SK-N-SH treated with all-trans-retinoic acid at 6 μM for 48 hours (cell line): ENCODE results near the gene MRPL21.

ENCODE experiments used
- ATAC-seq: fragments of 200-7000 bp; cut with Tn5 transposase; 3 replicates; pipeline ENCODE4 v1.9.1; 2020; ENCODE audit warnings: mild to moderate bottlenecking, moderate library complexity
- ARNTL ChIP-seq: fragments of 450-650 bp; formaldehyde crosslinking; IDR thresholded peaks from 2 replicates; pipeline ENCODE4 v1.5.0; 2020; ENCODE audit warnings: low read depth, mild to moderate bottlenecking, moderate library complexity, borderline replicate concordance
- BACH2 ChIP-seq: fragments of 250-450 bp; sonication (Bioruptor Pico); IDR thresholded peaks from 2 replicates; pipeline ENCODE4 v1.9.0; 2021; ENCODE audit warnings: mild to moderate bottlenecking, borderline replicate concordance
- CSDC2 ChIP-seq: fragments of 250-450 bp; sonication (Bioruptor Pico); IDR thresholded peaks from 2 replicates; pipeline ENCODE4 v1.5.0; 2020; ENCODE audit warnings: mild to moderate bottlenecking, moderate library complexity
- ESRRG ChIP-seq: fragments of 250-450 bp; sonication (Bioruptor Pico); IDR thresholded peaks from 2 replicates; pipeline ENCODE4 v1.6.1; 2021; ENCODE audit warnings: mild to moderate bottlenecking
- GLIS3 ChIP-seq: fragments of 250-450 bp; sonication (Bioruptor Pico); IDR thresholded peaks from 2 replicates; pipeline ENCODE4 v1.5.0; 2020; ENCODE audit warnings: mild to moderate bottlenecking, moderate library complexity
- ISL1 ChIP-seq: fragments of 250-450 bp; sonication (Bioruptor Pico); IDR thresholded peaks from 2 replicates; pipeline ENCODE4 v2.1.2; 2022; ENCODE audit warnings: mild to moderate bottlenecking, moderate library complexity
- OSR1 ChIP-seq: fragments of 250-450 bp; sonication (Bioruptor Pico); IDR thresholded peaks from 2 replicates; pipeline ENCODE4 v1.8.0; 2022; ENCODE audit warnings: moderate library complexity, mild to moderate bottlenecking, inconsistent platforms
- PPARA ChIP-seq: fragments of 250-450 bp; sonication (Bioruptor Pico); IDR thresholded peaks from 2 replicates; pipeline ENCODE4 v1.5.0; 2020; ENCODE audit warnings: mild to moderate bottlenecking, borderline replicate concordance
- RARB ChIP-seq: fragments of 250-450 bp; sonication (Bioruptor Pico); IDR thresholded peaks from 2 replicates; pipeline ENCODE4 v1.8.0; 2021; ENCODE audit warnings: mild to moderate bottlenecking, moderate library complexity
- SNAI2 ChIP-seq: fragments of 250-450 bp; sonication (Bioruptor Pico); IDR thresholded peaks from 2 replicates; pipeline ENCODE4 v1.5.0; 2020; ENCODE audit warnings: mild to moderate bottlenecking, moderate library complexity
- TCF4 ChIP-seq: fragments of 250-450 bp; sonication (Bioruptor Pico); IDR thresholded peaks from 2 replicates; pipeline ENCODE4 v1.8.0; 2021; ENCODE audit warnings: mild to moderate bottlenecking, moderate library complexity, borderline replicate concordance
- ZC3H10 ChIP-seq: fragments of 250-450 bp; sonication (Bioruptor Pico); IDR thresholded peaks from 2 replicates; pipeline ENCODE4 v1.5.1; 2021; ENCODE audit warnings: mild to moderate bottlenecking, moderate library complexity
- ZFP3 ChIP-seq: fragments of 250-450 bp; sonication (Bioruptor Pico); IDR thresholded peaks from 2 replicates; pipeline ENCODE4 v1.5.0; 2020; ENCODE audit warnings: mild to moderate bottlenecking, moderate library complexity
- ZFP30 ChIP-seq: fragments of 450-650 bp; formaldehyde crosslinking; IDR thresholded peaks from 2 replicates; pipeline ENCODE4 v1.5.0; 2022; ENCODE audit warnings: mild to moderate bottlenecking, moderate library complexity
- ZNF565 ChIP-seq: fragments of 450-650 bp; formaldehyde crosslinking; conservative IDR thresholded peaks from 2 replicates; pipeline ENCODE4 v1.5.0; 2020; ENCODE audit warnings: low read depth, mild to moderate bottlenecking, moderate library complexity
- ZNF70 ChIP-seq: fragments of 450-650 bp; formaldehyde crosslinking; IDR thresholded peaks from 2 replicates; pipeline ENCODE4 v1.5.0; 2020; ENCODE audit warnings: mild to moderate bottlenecking, moderate library complexity
- ZNF8 ChIP-seq: fragments of 450-650 bp; formaldehyde crosslinking; IDR thresholded peaks from 2 replicates; pipeline ENCODE4 v1.5.0; 2020; ENCODE audit warnings: mild to moderate bottlenecking, moderate library complexity
- TF ChIP-seq, protein P1 (sequence below): fragments of 250-450 bp; sonication (Bioruptor Pico); IDR thresholded peaks from 2 replicates; pipeline ENCODE4 v1.5.1; 2021; ENCODE audit warnings: mild to moderate bottlenecking, moderate library complexity
- TF ChIP-seq, protein P2 (sequence below): fragments of 250-450 bp; sonication (Bioruptor Pico); IDR thresholded peaks from 2 replicates; pipeline ENCODE4 v1.8.0; 2020; ENCODE audit warnings: mild to moderate bottlenecking, moderate library complexity, borderline replicate concordance
- TF ChIP-seq, protein P3 (sequence below): fragments of 250-450 bp; sonication (Bioruptor Pico); IDR thresholded peaks from 2 replicates; pipeline ENCODE4 v1.5.1; 2020; ENCODE audit warnings: low read depth, mild to moderate bottlenecking, moderate library complexity
- TF ChIP-seq, protein P4 (sequence below): fragments of 250-450 bp; sonication (Bioruptor Pico); IDR thresholded peaks from 2 replicates; pipeline ENCODE4 v1.8.0; 2021; ENCODE audit warnings: low read depth, mild to moderate bottlenecking, moderate library complexity, borderline replicate concordance

The MRPL21 gene

DNA sequence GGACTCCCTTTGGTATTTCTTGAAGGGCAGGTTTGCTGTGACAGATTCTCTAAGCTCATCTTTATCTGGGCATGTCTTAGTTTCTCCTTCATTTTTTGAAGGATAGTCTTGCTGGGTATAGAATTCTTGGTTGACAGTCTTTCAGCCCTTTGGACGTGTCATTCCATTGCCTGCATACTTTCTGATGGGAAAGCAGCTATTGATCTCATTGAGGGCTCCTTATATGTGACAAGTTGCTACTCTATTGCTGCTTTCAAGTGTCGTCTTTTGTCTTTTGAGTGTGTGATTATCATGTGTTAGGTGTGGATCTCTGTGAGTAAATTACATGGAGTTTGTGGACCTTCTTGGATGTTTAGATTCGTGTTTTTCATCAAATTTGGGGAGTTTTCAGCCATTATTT, 22.0 kb upstream of the MRPL21 start:
- no peak for TF ChIP-seq PPARA (CRISPR knock-in tag)
- no peak for TF ChIP-seq TCF4 (CRISPR knock-in tag)
- TF ChIP-seq GLIS3 (CRISPR knock-in tag) = no peak
- TF ChIP-seq, protein P1, sequence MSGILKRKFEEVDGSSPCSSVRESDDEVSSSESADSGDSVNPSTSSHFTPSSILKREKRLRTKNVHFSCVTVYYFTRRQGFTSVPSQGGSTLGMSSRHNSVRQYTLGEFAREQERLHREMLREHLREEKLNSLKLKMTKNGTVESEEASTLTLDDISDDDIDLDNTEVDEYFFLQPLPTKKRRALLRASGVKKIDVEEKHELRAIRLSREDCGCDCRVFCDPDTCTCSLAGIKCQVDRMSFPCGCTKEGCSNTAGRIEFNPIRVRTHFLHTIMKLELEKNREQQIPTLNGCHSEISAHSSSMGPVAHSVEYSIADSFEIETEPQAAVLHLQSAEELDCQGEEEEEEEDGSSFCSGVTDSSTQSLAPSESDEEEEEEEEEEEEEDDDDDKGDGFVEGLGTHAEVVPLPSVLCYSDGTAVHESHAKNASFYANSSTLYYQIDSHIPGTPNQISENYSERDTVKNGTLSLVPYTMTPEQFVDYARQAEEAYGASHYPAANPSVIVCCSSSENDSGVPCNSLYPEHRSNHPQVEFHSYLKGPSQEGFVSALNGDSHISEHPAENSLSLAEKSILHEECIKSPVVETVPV = no peak
- TF ChIP-seq RARB (CRISPR knock-in tag) = no peak
- TF ChIP-seq ISL1 (CRISPR knock-in tag) = no peak
- no peak for TF ChIP-seq SNAI2
- TF ChIP-seq ZNF8 = no peak
- no peak for TF ChIP-seq ZC3H10 (CRISPR knock-in tag)
- TF ChIP-seq BACH2 (CRISPR knock-in tag) = no peak
- no peak for TF ChIP-seq ZNF565 (CRISPR knock-in tag)
- no peak for ATAC-seq

DNA sequence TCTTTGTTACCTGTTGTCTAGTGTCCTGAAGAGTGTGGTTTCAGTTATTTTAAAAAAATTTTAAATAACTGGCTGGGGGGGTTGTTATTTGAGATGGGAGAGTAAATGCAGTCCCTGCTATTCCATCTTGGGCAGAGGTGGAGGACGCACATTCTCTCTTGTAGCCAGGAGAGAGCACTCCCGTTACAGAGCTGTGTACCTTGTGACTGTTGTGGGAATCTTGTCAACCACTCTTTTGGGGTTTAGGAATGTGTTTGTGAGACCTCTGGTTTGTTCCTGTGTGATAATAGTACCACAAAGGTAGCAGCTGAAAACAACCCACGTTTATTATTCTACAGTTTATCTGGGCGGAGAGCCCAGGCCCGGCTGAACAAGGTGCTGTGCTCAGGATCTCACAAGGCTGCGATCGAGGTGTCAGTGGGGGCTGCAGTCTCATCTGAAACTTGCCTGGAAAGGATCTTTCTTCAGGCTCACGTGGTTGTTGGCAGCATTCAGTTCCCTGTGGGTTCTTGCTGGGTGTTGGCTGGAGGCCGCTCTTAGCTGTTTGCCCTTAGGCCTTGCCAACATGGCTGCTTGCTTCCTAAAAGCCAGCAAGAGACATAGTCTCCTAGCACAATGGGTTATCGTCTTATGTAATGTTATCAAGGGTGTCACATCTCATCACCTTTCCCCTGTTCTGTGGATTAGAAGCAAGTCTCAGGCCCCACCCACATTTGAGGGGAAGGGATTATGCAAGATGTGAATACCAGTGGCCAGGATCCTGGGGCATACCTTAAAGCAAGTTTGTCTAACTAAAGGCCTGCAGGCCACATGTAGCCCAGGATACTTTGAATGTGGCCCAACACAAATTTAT, 20.7 kb upstream of the MRPL21 start:
- no peak for ATAC-seq
- no peak for TF ChIP-seq ZNF565 (CRISPR knock-in tag)
- TF ChIP-seq OSR1 (CRISPR knock-in tag) = no peak
- TF ChIP-seq ARNTL (CRISPR knock-in tag) = no peak
- no peak for TF ChIP-seq ISL1 (CRISPR knock-in tag)
- no peak for TF ChIP-seq ZFP3 (CRISPR knock-in tag)
- no peak for TF ChIP-seq TCF4 (CRISPR knock-in tag)
- no peak for TF ChIP-seq GLIS3 (CRISPR knock-in tag)
- no peak for TF ChIP-seq PPARA (CRISPR knock-in tag)
- TF ChIP-seq SNAI2 = no peak
- no peak for TF ChIP-seq ZC3H10 (CRISPR knock-in tag)
- TF ChIP-seq CSDC2 (CRISPR knock-in tag) = no peak
- TF ChIP-seq, protein P1 = no peak
- no peak for TF ChIP-seq ZNF8
- TF ChIP-seq, protein P2, sequence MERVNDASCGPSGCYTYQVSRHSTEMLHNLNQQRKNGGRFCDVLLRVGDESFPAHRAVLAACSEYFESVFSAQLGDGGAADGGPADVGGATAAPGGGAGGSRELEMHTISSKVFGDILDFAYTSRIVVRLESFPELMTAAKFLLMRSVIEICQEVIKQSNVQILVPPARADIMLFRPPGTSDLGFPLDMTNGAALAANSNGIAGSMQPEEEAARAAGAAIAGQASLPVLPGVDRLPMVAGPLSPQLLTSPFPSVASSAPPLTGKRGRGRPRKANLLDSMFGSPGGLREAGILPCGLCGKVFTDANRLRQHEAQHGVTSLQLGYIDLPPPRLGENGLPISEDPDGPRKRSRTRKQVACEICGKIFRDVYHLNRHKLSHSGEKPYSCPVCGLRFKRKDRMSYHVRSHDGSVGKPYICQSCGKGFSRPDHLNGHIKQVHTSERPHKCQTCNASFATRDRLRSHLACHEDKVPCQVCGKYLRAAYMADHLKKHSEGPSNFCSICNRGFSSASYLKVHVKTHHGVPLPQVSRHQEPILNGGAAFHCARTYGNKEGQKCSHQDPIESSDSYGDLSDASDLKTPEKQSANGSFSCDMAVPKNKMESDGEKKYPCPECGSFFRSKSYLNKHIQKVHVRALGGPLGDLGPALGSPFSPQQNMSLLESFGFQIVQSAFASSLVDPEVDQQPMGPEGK (CRISPR knock-in tag) = no peak
- TF ChIP-seq, protein P3, sequence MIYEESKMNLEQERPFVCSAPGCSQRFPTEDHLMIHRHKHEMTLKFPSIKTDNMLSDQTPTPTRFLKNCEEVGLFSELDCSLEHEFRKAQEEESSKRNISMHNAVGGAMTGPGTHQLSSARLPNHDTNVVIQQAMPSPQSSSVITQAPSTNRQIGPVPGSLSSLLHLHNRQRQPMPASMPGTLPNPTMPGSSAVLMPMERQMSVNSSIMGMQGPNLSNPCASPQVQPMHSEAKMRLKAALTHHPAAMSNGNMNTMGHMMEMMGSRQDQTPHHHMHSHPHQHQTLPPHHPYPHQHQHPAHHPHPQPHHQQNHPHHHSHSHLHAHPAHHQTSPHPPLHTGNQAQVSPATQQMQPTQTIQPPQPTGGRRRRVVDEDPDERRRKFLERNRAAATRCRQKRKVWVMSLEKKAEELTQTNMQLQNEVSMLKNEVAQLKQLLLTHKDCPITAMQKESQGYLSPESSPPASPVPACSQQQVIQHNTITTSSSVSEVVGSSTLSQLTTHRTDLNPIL = no peak
- TF ChIP-seq, protein P4, sequence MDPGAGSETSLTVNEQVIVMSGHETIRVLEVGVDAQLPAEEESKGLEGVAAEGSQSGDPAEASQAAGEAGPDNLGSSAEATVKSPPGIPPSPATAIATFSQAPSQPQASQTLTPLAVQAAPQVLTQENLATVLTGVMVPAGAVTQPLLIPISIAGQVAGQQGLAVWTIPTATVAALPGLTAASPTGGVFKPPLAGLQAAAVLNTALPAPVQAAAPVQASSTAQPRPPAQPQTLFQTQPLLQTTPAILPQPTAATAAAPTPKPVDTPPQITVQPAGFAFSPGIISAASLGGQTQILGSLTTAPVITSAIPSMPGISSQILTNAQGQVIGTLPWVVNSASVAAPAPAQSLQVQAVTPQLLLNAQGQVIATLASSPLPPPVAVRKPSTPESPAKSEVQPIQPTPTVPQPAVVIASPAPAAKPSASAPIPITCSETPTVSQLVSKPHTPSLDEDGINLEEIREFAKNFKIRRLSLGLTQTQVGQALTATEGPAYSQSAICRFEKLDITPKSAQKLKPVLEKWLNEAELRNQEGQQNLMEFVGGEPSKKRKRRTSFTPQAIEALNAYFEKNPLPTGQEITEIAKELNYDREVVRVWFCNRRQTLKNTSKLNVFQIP (CRISPR knock-in tag) = no peak
- TF ChIP-seq ZFP30 (CRISPR knock-in tag) = no peak
- TF ChIP-seq, all 23 proteins: peak for 0

DNA sequence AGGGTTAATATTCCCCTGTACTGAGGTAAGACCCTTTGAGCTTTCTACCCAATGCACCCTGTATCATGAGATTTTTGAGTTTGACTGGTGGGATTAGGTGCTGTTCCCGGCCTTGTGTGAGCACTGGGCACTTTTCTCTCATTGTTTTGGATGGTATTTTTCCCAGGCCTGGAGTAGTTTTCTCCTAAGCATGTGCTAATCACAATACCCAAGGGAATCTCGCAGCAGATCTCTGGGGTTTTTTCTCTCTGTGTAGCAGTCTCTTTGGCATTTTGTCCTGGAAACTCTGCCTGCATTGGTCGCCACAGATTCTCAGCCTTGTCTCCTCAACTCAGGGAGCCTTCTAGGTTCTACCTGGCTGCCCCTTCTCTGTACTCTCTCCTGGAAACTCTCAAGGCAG, 20.0 kb upstream of the MRPL21 start:
- no peak for ATAC-seq
- TF ChIP-seq, protein P4 (CRISPR knock-in tag) = no peak
- TF ChIP-seq, protein P1 = no peak
- no peak for TF ChIP-seq ZNF8
- TF ChIP-seq ZNF565 (CRISPR knock-in tag) = no peak
- TF ChIP-seq GLIS3 (CRISPR knock-in tag) = no peak
- TF ChIP-seq ESRRG = no peak
- TF ChIP-seq ZC3H10 (CRISPR knock-in tag) = no peak
- TF ChIP-seq, protein P3 = no peak
- no peak for TF ChIP-seq ZNF70 (CRISPR knock-in tag)
- TF ChIP-seq SNAI2 = no peak
- TF ChIP-seq CSDC2 (CRISPR knock-in tag) = no peak
- TF ChIP-seq RARB (CRISPR knock-in tag) = no peak
- TF ChIP-seq ARNTL (CRISPR knock-in tag) = no peak
- no peak for TF ChIP-seq ISL1 (CRISPR knock-in tag)
